Measurements from ENCODE around the gene TMEM202. TPM values are rescaled to one million over a fixed set of nuclear protein-coding genes. Genes with fewer than 3 reads are reported as not detected.
"Not testable (repeated sequence)": the region's sequence is repeated elsewhere in the genome, so short reads cannot be mapped to it uniquely, and the experiment has no call there.

Gene TMEM202
- total RNA-seq = not detected

DNA sequence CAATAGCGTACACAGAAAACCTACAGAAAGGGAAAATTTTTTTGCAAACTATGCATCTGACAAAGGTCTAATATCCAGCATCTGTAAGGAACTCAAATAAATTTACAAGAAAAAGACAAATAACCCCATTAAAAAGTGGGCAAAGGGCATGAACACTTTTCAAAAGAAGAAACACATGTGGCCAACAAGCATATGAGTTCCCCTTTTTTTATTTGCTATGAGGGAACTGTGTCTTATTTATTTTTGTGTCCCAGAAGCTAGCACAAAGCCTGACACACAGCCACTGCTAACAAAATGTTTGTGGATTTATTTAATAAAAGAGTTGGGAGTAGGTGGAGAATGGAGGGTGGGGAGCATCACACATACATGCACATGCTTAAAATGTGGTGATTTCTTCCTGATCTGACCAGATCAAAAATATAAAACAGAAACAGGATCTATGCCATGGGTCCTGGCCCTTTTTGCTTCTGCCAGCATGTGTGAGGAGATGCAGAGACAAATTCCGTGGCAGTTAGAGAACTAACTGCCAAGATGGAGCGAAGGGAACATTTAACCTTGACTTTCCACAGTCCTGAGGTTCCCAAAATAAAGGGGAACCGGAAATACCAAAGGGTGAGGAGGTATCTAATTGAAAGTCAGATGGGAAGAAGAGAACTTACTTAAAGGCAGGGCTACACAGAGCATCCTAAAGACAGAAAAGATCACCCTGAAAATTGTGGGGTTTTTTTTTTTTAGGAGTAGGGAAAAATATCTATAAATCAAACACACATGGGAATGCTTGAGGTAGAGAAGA lies at the start of gene TMEM202:
Gene TMEM202 (plus strand): TSS at position 510 of the 793 bp plus-strand sequence. CDS start 22 bp downstream, at position 532.
- no peak for DNase-seq (ENCODE audit: low spot score)

- DNase-seq (ENCODE audit: low spot score) = no peak
These were observed 44.8 kb upstream of the TMEM202 start for GRCh38 chr15:72353266-72353665.

- DNase-seq (ENCODE audit: low spot score) = no peak
These were observed 43.6 kb upstream of the TMEM202 start for GRCh38 chr15:72354496-72354895.

DNA sequence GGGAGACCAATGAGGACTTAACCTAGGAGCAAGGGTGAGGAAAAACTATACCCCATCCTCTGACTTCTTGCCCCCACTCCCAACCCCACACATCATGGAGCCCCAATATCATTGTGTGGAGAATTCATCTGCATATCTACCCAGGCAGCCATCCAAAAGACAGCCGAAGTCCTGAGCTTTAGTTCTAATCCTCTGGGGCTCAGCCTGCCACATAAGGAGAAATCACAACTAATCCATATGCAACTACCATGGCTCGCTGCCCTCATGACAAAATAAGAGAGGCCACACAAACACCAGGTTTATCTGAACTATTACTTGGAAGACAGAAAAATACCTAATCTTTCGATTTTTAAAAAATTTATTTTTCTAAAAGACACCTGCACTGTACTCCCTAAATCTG lies 40.0 kb upstream of the TMEM202 start:
- DNase-seq (ENCODE audit: low spot score) = no peak

- DNase-seq (ENCODE audit: low spot score) = peak; percentile 44
These were observed 39.4 kb upstream of the TMEM202 start for GRCh38 chr15:72358650-72359171.

- no peak for DNase-seq (ENCODE audit: low spot score)
These were observed 36.9 kb upstream of the TMEM202 start for GRCh38 chr15:72361176-72361575.

- no peak for DNase-seq (ENCODE audit: low spot score)
These were observed 32.3 kb upstream of the TMEM202 start for GRCh38 chr15:72365844-72366243.

DNA sequence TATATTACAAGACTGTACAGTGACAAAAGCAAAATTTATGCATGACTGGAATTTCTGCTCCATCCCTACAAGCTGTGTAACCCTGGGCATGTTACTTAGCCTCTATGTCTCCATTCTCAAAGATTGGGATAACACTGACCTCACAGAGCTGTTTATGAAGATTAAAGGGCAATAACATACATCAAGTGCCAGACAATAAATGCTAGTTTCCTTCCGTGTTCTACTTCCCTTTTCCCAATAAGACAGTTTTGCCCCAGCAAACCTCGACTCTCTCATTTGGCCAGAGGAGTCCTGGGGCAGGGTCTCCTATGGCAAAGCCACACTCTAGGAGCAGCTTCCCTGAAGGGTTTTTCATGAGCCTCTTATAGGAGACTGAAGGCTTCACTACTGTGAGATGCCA lies 29.8 kb upstream of the TMEM202 start:
- no peak for DNase-seq (ENCODE audit: low spot score)

GRCh38 chr15:72368899-72369298 lies 29.2 kb upstream of the TMEM202 start:
- DNase-seq (ENCODE audit: low spot score) = no peak

DNA sequence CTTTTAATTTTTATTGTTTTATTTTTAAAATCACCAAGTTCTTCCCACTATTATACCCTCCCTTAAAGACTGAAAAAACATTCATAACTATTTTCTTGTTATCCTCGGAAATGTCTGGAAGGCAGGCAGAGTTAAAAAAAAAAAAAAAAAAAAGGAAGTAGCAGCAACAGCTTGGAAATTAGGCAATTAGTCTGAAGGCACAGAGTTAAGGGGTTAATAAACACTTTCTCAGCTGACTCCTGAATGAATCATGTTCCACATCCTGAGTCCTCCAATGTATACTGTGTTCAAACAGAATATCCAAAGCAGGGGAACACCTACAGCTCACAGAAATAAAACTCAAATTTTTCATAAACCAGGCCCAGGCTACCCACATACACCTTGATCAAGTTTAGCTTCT lies 28.1 kb upstream of the TMEM202 start:
- DNase-seq (ENCODE audit: low spot score) = no peak

DNA sequence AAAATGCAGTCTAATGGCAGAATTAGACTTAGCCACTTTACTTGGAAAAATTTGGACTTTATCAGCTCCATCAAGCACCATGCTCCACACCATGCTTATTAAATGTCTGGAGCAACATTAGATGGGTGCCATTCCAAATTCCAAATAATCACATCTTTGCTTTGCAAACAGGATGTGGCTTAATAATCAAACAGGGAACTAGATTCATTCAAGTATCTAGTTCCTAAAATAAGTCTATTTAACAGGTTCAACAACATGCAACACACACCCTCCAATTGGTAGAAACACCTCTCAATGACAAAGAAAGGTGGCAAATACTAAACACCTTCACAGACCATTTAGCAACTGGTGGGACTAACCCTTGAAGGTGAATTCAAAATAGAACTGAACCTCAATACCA lies 25.7 kb upstream of the TMEM202 start:
- DNase-seq (ENCODE audit: low spot score) = no peak

- DNase-seq (ENCODE audit: low spot score) = peak; percentile 45
These were observed 22.6 kb upstream of the TMEM202 start for GRCh38 chr15:72375501-72375845.

DNA sequence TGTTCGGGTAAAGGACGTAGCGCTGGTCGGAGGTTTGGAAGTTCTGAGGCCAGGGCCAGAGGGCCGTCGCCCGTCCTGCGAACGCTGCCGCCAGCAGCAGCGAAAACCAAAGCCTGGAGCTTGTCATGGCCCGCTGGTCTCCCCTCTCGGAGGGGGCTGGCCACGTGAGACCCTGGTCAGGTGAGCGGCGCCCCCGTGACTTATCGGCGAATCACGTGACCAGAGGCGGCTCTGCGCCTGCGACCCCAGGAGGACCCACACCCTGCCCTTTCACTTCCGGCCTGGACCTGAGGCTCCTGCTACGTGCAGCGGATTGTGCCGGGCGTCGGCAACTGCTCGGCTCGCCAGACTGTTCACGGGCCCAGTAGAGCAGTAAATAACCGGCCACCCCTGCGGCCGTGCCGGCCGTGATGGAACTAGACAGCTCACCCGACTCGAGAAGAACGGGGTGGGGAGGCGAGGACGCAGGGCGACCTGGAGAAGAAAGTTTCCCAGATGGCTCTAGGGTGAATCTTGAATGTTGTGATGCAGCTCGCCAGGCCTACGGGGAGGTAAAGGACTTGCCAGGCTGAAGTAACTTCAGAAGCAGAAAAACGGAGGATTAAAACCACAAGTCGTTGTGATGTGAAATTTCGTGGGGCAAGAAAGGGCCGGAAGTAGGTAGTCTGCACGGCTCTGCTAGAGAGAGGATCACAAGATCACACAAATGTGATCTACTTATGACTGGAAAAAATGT lies 22.1 kb upstream of the TMEM202 start, which contains the start of gene HEXA:
Gene HEXA (minus strand): TSS at position 169 of the 736 bp plus-strand sequence. CDS start 42 bp downstream, at position 127.
- peak; percentile 96 for DNase-seq (ENCODE audit: low spot score)

DNA sequence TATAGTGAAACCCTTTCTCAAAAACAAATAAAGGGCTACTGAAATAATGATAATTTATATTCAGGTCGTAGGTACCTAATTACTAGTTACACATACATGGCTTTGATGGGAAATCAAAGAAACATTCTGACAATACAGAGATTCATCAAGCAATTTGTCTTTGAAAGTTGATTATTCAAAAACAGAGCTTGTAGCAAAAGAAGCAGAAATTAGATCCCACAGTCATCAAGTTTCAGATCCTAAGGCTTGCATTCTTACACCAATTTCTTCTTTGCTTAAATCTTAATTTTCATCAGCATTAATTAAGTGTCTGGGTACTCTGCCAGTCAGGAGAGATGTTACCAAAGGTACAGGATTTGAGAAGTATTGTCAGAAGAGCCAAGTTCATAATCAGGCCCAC lies 20.8 kb upstream of the TMEM202 start:
- DNase-seq (ENCODE audit: low spot score) = no peak

GRCh38 chr15:72379106-72379505 lies 19.0 kb upstream of the TMEM202 start:
- not testable (repeated sequence) for DNase-seq (ENCODE audit: low spot score)

- no peak for DNase-seq (ENCODE audit: low spot score)
These were observed 18.2 kb upstream of the TMEM202 start for GRCh38 chr15:72379856-72380430.

GRCh38 chr15:72380743-72381142 lies 17.4 kb upstream of the TMEM202 start:
- no peak for DNase-seq (ENCODE audit: low spot score)

DNA sequence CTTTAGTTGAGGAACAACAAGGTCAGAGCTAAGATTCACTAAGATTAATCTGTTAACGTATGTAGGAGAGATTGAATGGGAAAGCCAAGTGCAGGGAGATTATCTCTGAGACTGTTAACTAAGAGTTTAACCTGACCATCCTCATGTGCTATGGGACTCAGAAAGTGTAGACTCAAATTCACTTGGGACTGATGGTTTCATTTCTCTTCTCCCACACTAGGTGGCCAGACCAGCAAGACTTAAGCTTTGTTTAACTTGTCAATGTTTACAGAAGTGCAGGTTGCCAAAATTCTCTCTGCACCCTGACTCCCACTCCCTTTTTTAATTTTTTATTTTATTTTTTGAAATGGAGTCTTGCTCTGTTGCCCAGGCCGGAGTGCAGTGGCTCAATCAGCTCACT lies 16.0 kb upstream of the TMEM202 start:
- DNase-seq (ENCODE audit: low spot score) = no peak

- no peak for DNase-seq (ENCODE audit: low spot score)
These were observed 10.4 kb upstream of the TMEM202 start for GRCh38 chr15:72387741-72388140.

DNA sequence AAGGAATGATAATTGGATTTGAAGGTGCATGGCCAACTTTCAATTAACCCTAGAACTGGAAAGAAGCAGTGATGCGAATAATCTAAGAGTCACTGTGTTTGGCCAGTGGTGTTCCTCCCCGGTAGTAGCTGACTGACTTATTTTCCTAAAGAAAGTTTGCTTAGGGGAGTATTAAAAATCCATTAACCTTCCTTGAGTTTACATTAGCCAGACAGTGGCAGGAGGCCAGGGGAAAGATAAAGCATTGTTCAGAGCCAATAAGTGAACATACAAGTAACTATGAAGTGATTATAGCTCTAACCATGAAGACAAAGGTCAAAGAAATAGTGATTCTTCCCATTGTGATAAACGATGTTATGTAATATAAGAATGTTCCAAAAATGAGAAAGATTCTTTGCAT lies 8.9 kb upstream of the TMEM202 start:
- DNase-seq (ENCODE audit: low spot score) = peak; percentile 46

- not testable (repeated sequence) for DNase-seq (ENCODE audit: low spot score)
These were observed 1.8 kb upstream of the TMEM202 start for GRCh38 chr15:72396331-72396730.

GRCh38 chr15:72398648-72399047 lies 543 bp downstream of the TMEM202 start:
- DNase-seq (ENCODE audit: low spot score) = no peak

GRCh38 chr15:72402726-72403125 lies 4.6 kb downstream of the TMEM202 start:
- no peak for DNase-seq (ENCODE audit: low spot score)
